ENCODE results near the gene TMEM53.

GRCh38 chr1:44717156-44717555 is 42.9 kb upstream of the TMEM53 start:
- TF ChIP-seq, protein P1, sequence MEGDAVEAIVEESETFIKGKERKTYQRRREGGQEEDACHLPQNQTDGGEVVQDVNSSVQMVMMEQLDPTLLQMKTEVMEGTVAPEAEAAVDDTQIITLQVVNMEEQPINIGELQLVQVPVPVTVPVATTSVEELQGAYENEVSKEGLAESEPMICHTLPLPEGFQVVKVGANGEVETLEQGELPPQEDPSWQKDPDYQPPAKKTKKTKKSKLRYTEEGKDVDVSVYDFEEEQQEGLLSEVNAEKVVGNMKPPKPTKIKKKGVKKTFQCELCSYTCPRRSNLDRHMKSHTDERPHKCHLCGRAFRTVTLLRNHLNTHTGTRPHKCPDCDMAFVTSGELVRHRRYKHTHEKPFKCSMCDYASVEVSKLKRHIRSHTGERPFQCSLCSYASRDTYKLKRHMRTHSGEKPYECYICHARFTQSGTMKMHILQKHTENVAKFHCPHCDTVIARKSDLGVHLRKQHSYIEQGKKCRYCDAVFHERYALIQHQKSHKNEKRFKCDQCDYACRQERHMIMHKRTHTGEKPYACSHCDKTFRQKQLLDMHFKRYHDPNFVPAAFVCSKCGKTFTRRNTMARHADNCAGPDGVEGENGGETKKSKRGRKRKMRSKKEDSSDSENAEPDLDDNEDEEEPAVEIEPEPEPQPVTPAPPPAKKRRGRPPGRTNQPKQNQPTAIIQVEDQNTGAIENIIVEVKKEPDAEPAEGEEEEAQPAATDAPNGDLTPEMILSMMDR (IDR thresholded peaks at IDR 0.05): no peak
- no peak for TF ChIP-seq POLR2A (IDR thresholded peaks at IDR 0.05)
